ENCODE data around the gene ACAT2. TPM values are rescaled to one million over a fixed set of nuclear protein-coding genes. Genes with fewer than 3 reads are reported as not detected.
"Not testable (repeated sequence)": the region's sequence is repeated elsewhere in the genome, so short reads cannot be mapped to it uniquely, and the experiment has no call there.

The ACAT2 gene
- total RNA-seq, 1 donor, result 22.1 TPM

DNA sequence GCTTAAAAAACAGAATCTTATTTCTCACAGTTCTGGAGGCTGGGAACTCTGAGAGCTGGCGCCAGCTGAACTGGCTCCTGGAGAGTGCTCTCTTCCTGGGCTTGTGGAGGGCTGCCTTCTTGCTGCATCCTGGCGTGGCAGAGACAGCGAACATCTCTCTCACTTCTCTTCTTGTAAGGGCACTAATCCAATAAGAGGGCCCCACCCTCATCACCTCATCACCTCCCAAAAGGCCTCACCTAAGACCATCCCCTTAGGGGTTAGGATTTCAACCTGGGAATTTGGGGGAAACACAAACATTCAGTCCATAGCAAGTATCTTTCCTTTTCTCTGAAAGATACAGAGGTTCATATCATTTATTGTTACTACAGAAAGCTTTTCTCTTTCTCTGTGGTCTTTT is 62.1 kb downstream of the ACAT2 start:
- no peak overlapping the region for H3K4me3 ChIP-seq (ENCODE audit: low read depth, low read length)
- TF ChIP-seq, protein P1, sequence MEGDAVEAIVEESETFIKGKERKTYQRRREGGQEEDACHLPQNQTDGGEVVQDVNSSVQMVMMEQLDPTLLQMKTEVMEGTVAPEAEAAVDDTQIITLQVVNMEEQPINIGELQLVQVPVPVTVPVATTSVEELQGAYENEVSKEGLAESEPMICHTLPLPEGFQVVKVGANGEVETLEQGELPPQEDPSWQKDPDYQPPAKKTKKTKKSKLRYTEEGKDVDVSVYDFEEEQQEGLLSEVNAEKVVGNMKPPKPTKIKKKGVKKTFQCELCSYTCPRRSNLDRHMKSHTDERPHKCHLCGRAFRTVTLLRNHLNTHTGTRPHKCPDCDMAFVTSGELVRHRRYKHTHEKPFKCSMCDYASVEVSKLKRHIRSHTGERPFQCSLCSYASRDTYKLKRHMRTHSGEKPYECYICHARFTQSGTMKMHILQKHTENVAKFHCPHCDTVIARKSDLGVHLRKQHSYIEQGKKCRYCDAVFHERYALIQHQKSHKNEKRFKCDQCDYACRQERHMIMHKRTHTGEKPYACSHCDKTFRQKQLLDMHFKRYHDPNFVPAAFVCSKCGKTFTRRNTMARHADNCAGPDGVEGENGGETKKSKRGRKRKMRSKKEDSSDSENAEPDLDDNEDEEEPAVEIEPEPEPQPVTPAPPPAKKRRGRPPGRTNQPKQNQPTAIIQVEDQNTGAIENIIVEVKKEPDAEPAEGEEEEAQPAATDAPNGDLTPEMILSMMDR (IDR thresholded peaks at IDR 0.05; ENCODE audit: insufficient read depth, low read length), result no peak
- no peak for DNase-seq (ENCODE audit: low read depth)

DNA sequence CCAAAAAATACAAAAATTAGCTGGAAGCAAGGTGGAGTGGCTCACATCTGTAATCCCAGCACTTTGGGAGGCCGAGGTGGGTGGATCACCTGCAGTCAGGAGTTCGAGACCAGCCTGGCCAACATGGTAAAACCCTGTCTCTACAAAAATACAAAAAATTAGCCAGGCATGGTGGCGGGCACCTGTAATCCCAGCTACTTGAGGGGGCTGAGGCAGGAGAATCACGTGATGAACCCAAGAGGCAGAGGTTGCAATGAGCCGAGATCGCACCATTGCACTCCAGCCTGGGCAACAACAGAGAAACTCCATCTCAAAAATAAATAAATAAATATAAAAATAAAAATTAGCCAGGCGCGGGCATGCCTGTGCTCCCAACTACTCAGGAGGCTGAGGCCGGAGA is 62.8 kb downstream of the ACAT2 start:
- not testable (repeated sequence) for H3K4me3 ChIP-seq (ENCODE audit: low read depth, low read length); DNase-seq (ENCODE audit: low read depth)

DNA sequence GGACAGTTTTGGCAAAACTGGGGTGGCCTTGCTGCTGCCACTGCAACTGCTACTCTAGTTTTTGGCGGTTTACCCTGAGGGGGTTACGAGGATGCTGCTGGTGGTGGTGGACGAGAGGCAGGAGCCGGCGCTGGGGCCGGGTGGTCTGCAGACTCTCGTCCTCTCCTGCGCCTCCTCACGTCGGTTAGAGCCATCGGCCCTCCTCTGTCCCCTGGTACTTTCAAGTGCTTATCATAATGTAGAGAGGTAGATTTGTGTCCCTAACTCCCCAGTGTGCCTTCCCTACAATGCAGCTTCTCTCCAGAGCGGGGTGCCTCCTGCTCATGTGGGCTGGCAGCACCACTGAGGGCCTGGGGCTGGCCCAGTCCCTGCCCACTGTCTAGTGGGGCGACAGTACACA is 64.2 kb downstream of the ACAT2 start:
- no peak overlapping the region for H3K4me3 ChIP-seq (ENCODE audit: low read depth, low read length)
- no peak for DNase-seq (ENCODE audit: low read depth)
- TF ChIP-seq, protein P1 (IDR thresholded peaks at IDR 0.05; ENCODE audit: insufficient read depth, low read length), result no peak

DNA sequence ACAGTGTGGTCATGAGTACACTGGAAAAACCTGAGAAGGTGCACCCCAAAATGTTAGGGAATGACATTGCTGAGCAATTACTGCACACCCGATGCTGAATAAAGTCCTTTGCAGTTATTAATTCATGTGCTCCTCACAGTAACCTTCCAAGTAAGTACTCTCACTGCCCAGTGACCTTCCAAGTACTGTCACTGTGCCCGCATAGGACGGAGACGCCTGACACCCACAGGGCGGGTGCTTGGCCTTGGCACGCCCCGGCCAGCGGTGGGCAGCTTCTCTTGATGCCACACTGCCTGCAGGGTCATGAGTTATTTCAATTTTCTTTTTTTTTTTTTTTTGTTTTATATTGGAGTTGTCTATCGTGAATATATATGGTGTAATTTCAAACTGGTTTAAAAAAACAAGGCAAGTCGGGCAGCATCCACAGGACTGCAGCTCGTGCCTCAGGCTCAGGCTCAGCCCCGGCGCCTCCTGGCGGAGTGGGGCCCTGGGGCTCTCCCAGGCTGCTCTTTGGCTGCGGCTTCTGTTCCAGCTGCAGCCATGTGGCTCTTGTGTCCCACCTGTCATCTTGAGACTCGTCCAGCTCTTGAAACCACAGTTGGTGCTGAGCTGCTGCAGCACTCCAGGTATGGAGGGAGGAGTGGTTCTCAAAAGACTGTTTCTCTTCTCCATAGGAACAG is 65.3 kb downstream of the ACAT2 start:
- DNase-seq (ENCODE audit: low read depth), result no peak
- H3K4me3 ChIP-seq (ENCODE audit: low read depth, low read length), result no peak overlapping the region
- TF ChIP-seq, protein P1 (IDR thresholded peaks at IDR 0.05; ENCODE audit: insufficient read depth, low read length), result no peak

DNA sequence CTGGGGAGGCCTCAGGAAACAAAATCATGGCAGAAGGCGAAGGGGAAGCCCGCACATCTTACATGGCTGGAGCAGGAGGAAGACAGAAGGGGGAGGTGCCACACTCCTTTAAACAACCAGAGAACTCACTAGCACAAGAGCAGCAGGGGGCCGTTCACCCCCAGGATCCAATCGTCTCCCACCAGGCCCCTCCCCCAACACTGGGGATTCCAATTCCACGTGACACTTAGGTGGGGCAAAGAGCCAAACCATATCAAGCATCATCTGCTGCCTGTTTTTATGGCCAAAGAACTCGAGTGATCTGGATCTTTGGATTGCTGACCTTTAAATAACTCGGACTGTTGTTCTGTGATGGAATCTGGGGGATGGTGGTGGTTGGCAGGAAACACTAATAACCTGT is 66.2 kb downstream of the ACAT2 start:
- DNase-seq (ENCODE audit: low read depth), result peak; percentile 28
- TF ChIP-seq, protein P1 (IDR thresholded peaks at IDR 0.05; ENCODE audit: insufficient read depth, low read length), result no peak
- no peak overlapping the region for H3K4me3 ChIP-seq (ENCODE audit: low read depth, low read length)

Small RNAs within 50 kb of the gene (small RNA-seq; reads per million reads assigned to genes)
- gene RNU4ATAC18P (not detected), gene SNORA20 (3,090 reads per million, percentile 100 among the genes with 10 or more reads in this experiment), gene SNORA29 (not detected)

Other genes with a start within 250 kb of the ACAT2 start
- 184 and 504 TPM in 2 replicates for gene SOD2, start 68.8 kb upstream of the ACAT2 start, total RNA-seq (ENCODE audit: low replicate concordance)
- gene WTAP, start 34.5 kb upstream of the ACAT2 start, total RNA-seq (ENCODE audit: low replicate concordance), result 71.9 and 103 TPM in 2 replicates
- 203 and 249 TPM in 2 replicates for gene TCP1, start 27.6 kb downstream of the ACAT2 start, total RNA-seq (ENCODE audit: low replicate concordance)
- 70.6 and 103 TPM in 2 replicates for gene MRPL18, start 28.4 kb downstream of the ACAT2 start, total RNA-seq (ENCODE audit: low replicate concordance)
- gene PNLDC1, start 38.2 kb downstream of the ACAT2 start, total RNA-seq (ENCODE audit: low replicate concordance), result not detected in 2 replicates
- gene MAS1, start 128.9 kb downstream of the ACAT2 start, total RNA-seq (ENCODE audit: low replicate concordance), result under 0.01 and 0.08 TPM in 2 replicates
- 112 and 133 TPM in 2 replicates for gene IGF2R, start 207.0 kb downstream of the ACAT2 start, total RNA-seq (ENCODE audit: low replicate concordance)

All from fibroblast of the aortic adventitia (primary cell).